K562 (cell line): ENCODE measurements around the gene BIRC5. TPM values are rescaled to one million over a fixed set of nuclear protein-coding genes. Genes with fewer than 3 reads are reported as not detected.

Experiments
- EP400 ChIP-seq: fragments of 450-650 bp; IDR thresholded peaks from 2 replicates; pipeline ENCODE4 v1.6.1; 2017; ENCODE audit warnings: antibody characterized with exemption, mild to moderate bottlenecking, moderate library complexity
- ETV6 ChIP-seq, 3 experiments: fragments of 150-350 bp in 1 of 3; sonication (generic) in 1 of 3; formaldehyde crosslinking in 1 of 3; IDR thresholded peaks; 2 replicates each; pipeline versions ENCODE4 v1.6.1 to v1.8.0; 2014 to 2022; ENCODE audit warnings: borderline replicate concordance in 2 of 3, low read depth in 2 of 3, antibody characterized with exemption in 1 of 3, low read length in 1 of 3, mild to moderate bottlenecking in 1 of 3, missing genetic modification reagents in 1 of 3
- MIER1 ChIP-seq: fragments of 450-650 bp; IDR thresholded peaks from 2 replicates; pipeline ENCODE4 v1.6.1; 2016; ENCODE audit warnings: antibody characterized with exemption, mild to moderate bottlenecking, low read depth
- PRMT5 ChIP-seq: sonication (generic); formaldehyde crosslinking; IDR thresholded peaks from 2 replicates; pipeline ENCODE4 v1.5.0; 2020; ENCODE audit warnings: missing genetic modification reagents
- ZBTB40 ChIP-seq, 2 experiments: fragments of 450-650 bp in 1 of 2; sonication (generic) in 1 of 2; formaldehyde crosslinking in 1 of 2; IDR thresholded peaks; 2 replicates each; pipeline versions ENCODE4 v1.7.1 to v1.9.0; 2016 to 2022; ENCODE audit warnings: inconsistent platforms in 1 of 2, mild to moderate bottlenecking in 1 of 2, missing genetic modification reagents in 1 of 2
- ZNF318 ChIP-seq, 2 experiments: fragments of 450-650 bp; IDR thresholded peaks; 2 replicates each; pipeline ENCODE4 v1.6.1; 2016; ENCODE audit warnings: mild to moderate bottlenecking in 2 of 2, borderline replicate concordance in 1 of 2, low read depth in 1 of 2, moderate library complexity in 1 of 2
- ZNF589 ChIP-seq: fragments of 200-800 bp; sonication (Bioruptor generic); IDR thresholded peaks from 2 replicates; pipeline ENCODE4 v1.6.1; 2016; ENCODE audit warnings: low read depth, missing genetic modification characterization, missing compliant biosample characterization
- polyA plus RNA-seq, 8 experiments: library from polyadenylated mRNA; depleted of rRNA in 4 of 8; stranded (reverse) in 5 of 8; unstranded in 3 of 8; fragments of >200 nt; fragmentation: Nextera tagmentation in 2 of 8; fragmentation: Illumina TruSeq in 1 of 8; extraction: Ambion mirVana in 2 of 8; extraction: Trizol in 1 of 8; gene quantifications; 2 replicates each; pipeline versions ENCODE4 v1.2.1 to v1.2.3, GENCODE V29; 2011 to 2014; ENCODE audit warnings: inconsistent platforms in 1 of 8, missing spikeins in 1 of 8
- total RNA-seq, 7 experiments: library from RNA; depleted of rRNA in 6 of 7; stranded (reverse); fragments of >200 nt in 6 of 7; fragmentation: Illumina TruSeq in 2 of 7; extraction: Trizol in 2 of 7; gene quantifications; 2 replicates each; pipeline versions ENCODE4 v1.2.1 to v1.2.3, GENCODE V29; 2011 to 2021; ENCODE audit warnings: low replicate concordance in 1 of 7

Gene BIRC5
- total and polyA plus RNA-seq, 9 of the 15 experiments (the other 6 are each of a cell fraction or from before 2014, with no cell fraction given): 64.4 to 140 (median 101) TPM

DNA sequence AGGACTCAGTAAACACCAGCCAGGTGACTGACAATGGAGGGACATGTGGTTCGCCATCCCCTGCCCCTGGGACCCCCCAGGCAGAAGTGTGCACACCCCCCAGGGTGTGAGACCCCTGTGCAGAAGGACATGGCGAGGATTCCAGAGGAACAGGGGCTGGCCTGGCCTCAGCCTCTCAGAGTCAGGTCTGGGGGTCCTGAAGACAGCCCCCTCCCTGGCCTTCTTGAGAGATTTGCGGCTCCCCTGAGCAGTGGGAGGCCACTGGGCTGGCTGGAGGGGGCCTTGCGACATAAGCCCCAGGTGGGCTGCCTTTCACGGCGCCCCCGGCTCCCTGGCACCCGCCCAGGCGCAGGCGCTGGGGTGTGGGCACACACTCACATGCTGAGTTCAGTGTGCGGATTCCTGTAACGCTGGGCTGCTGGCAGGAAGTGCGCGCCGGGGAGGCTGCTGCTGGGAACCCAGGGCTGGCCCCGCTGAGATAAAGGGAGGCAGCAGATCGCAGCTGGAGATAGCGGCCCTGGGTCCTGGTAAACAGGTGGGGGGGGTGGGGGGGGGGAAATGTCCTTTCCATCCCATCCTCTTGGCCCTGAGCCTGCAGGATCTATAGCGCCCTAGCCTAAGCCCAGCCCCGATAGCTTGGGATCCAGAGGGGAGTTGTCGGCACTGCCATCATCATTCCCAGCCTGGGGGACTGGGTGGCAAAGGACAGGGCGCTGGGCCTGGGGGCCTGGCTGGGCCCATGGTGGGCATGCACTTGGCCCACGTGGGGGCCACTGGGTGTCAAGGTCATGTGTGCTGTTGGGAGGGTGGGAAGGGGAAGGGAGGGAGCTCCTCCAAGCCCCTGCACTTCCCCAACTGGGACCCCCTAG, 44.5 kb downstream of the BIRC5 start (continued):
- TF ChIP-seq ZNF318 (IDR thresholded peaks at IDR 0.05; ENCODE audit: borderline replicate concordance in 1 of 2, low read depth in 1 of 2): no peak
- peak; percentile 44 for TF ChIP-seq ZNF589 (CRISPR knock-in tag)
- no peak for TF ChIP-seq MIER1
- peak; percentile 38; the same call in 1 of the 2 replicates for TF ChIP-seq EP400
- peak; percentile 64 to 66; a peak in 1 of 4 replicates for TF ChIP-seq ETV6 (IDR thresholded peaks at IDR 0.05; ENCODE audit: borderline replicate concordance in 1 of 2, low read depth in 2 of 2, low read length in 1 of 2)
- no peak for TF ChIP-seq ETV6 (CRISPR knock-in tag; IDR thresholded peaks at IDR 0.05; ENCODE audit: borderline replicate concordance)
- peak; percentile 71 for TF ChIP-seq ZBTB40 (IDR thresholded peaks at IDR 0.05)
- no peak for TF ChIP-seq ZBTB40 (CRISPR knock-in tag; IDR thresholded peaks at IDR 0.05)
- no peak for TF ChIP-seq PRMT5 (CRISPR knock-in tag)
